Coronary artery (tissue), 2 donors: ENCODE measurements around the gene SLC15A4.
A peak's percentile ranks its signal among the peaks of the same experiment; 100 is the strongest.

Source experiments
- DNase-seq: peaks from one replicate; pipeline ENCODE4 v3.0.0-alpha.2; 2017; ENCODE audit warnings: low spot score
- H3K27ac ChIP-seq, 2 donors: fragments of 200-600 bp; sonication (generic); one replicate each; pipeline ENCODE4 v1.5.1; 2016 to 2019
- H3K4me3 ChIP-seq: fragments of 200-600 bp; sonication (generic); 2 replicates; pipeline ENCODE4 v1.5.1; 2016; ENCODE audit warnings: mild to moderate bottlenecking, moderate library complexity
- TF ChIP-seq, protein P1 (sequence below): fragments of 200-600 bp; sonication (generic); IDR thresholded peaks from one replicate; pipeline ENCODE4 v1.5.1; 2019; ENCODE audit warnings: antibody characterized with exemption

SLC15A4 gene

DNA sequence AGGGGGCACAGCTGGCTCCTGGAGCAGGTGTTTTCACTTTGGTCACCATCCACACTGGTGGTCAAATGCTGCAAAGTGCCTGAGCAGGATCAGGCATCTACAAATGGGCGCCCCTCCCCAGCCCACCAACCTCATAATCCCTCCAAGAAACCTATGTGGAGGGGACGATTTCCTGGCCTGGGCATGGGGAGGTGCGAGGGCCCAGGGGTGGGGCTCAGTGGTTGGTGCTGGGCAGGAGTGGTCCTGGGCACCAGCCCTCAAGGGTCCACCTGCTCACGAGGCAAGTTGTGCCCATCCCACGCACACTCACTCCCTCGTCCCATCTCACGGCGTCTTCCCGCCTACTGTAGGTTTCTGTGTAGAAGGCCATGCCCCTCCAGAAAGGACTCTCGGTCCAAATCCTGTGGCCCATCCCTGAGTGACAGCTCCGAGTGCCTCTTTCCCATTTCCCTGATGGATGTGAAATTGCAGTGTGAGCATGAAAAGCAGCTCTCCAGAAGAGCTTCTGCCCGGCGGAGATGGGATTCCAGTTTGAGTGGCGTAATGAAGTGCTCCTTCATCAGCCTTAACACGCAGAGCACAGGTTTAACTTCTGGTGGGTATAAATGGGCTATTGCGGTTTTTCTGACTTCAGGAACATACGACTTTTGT, 36.9 kb downstream of the SLC15A4 start:
- TF ChIP-seq, protein P1, sequence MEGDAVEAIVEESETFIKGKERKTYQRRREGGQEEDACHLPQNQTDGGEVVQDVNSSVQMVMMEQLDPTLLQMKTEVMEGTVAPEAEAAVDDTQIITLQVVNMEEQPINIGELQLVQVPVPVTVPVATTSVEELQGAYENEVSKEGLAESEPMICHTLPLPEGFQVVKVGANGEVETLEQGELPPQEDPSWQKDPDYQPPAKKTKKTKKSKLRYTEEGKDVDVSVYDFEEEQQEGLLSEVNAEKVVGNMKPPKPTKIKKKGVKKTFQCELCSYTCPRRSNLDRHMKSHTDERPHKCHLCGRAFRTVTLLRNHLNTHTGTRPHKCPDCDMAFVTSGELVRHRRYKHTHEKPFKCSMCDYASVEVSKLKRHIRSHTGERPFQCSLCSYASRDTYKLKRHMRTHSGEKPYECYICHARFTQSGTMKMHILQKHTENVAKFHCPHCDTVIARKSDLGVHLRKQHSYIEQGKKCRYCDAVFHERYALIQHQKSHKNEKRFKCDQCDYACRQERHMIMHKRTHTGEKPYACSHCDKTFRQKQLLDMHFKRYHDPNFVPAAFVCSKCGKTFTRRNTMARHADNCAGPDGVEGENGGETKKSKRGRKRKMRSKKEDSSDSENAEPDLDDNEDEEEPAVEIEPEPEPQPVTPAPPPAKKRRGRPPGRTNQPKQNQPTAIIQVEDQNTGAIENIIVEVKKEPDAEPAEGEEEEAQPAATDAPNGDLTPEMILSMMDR: no peak
- Histone ChIP-seq H3K27ac (no peak overlapping the region), H3K4me3 (no peak overlapping the region)
- DNase-seq: no peak

DNA sequence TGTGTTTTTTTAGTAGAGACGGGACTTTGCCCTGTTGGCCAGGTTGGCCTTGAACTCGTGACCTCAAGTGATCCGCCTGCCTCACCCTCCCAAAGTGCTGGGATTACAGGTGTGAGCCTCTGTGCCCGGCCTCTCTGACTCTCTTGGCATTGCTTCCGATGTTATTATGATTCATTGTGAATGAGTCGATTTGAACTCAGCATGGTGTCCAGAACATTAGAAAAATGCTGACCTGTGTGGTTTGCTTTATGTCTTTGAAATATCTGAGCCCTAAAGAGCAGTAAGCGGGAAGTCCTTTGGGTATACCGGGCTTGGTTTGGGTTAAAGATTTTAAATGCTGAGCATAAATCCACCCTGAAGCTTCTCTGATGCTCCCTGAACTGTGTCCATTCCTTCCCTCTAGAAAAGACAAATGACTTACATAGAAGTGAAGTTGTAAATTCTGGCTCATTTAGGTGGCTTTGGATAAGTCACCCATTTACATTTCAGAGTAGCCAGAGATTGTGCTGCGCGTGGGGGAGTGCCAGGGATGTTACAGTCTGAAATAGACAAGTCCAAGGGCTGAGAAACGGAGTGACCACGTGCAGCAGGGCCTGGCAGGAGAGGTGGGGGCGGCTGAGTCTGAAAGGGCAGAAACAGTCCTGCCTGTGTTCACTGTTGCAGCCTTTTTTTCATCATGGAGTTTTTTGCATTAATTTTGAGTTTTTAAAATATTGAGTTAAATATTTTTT, 39.6 kb downstream of the SLC15A4 start:
- no peak overlapping the region for H3K4me3 ChIP-seq
- DNase-seq: peak; percentile 29
- TF ChIP-seq, protein P1: no peak
- H3K27ac ChIP-seq: no peak overlapping the region

DNA sequence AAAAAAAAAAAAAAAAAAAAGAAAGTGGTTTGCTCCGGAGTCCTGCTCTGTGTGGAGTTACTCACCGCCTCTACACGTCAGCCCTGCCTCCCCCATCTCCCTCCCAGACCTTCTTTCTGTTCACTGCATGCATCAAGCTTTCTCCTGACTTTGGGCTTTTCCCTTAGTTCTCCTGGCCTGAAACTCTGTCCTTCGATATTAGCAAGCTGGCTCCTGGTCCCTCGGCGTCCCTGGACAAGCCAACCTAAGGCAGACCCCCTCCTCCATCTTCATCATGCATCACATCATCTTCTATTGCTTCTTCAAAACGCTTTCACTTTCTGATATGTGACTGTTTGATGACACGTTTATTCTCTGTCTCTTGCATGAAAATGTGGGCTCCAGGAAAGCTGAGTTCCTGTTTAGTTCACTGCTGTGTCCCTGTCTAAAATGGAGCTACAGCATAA, 40.6 kb downstream of the SLC15A4 start:
- TF ChIP-seq, protein P1: no peak
- Histone ChIP-seq H3K27ac (no peak overlapping the region), H3K4me3 (no peak overlapping the region)
- DNase-seq: peak; percentile 46

DNA sequence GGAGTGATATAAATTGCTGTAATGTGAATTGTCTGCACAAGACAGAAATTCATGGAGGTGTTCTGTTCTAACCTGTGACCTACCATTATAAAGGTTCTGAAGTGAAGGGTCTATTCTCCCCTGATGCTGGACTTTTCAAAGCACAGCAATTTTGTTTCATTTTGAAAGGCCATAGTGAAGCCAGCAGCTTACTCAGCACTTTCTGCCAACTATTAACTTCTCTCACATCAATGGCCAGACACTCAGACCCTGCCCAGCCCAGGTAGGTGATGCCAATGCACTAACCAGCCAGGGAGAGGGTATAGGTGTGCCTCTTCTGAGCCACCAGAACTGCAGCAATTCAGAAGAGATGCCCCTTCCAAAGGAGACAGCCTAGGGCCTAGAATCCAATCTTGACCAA, 43.9 kb downstream of the SLC15A4 start:
- TF ChIP-seq, protein P1: no peak
- no peak overlapping the region for H3K4me3 ChIP-seq
- no peak for DNase-seq
- H3K27ac ChIP-seq: no peak overlapping the region

DNA sequence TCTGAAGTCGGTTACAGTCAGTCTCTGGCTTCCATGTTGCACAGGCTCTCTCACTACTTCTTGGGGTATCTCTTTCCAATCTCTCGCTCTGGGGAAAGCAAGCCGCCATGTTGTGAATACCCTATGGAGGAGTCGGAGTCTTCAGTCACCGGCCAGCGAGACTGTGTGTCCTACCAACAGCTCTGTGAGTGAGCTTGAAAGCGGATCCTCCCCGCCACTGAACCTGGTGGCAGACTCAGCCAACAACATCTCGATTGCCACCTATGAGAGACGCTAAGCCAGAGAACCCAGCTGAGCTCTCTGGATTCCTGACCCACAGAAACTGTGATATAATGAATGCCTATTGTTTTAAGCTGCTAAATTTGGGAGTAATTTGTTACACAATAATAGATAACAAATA, 51.5 kb downstream of the SLC15A4 start:
- Histone ChIP-seq H3K4me3 (no peak overlapping the region), H3K27ac (no peak overlapping the region)
- TF ChIP-seq, protein P1: no peak
- DNase-seq: no peak

DNA sequence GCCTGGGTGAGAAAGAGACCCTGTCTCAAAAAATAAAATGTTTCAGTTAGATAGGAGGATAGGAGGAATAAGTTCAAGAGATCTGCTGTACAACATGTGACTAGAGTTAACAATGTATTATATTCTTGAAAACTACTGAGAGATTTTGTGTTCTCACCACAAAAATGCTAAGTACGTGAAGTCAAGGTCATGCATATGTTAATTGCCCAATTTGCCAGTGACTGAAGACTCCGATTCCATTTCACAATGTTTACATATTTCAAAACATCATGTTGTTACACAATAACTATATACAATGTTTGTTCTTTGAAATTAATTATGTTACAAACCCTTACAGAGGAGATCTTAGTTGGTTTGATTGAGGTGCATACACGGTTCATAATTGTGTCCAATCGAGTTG, 52.1 kb downstream of the SLC15A4 start:
- DNase-seq: no peak
- TF ChIP-seq, protein P1: no peak
- Histone ChIP-seq H3K4me3 (no peak overlapping the region), H3K27ac (no peak overlapping the region)

DNA sequence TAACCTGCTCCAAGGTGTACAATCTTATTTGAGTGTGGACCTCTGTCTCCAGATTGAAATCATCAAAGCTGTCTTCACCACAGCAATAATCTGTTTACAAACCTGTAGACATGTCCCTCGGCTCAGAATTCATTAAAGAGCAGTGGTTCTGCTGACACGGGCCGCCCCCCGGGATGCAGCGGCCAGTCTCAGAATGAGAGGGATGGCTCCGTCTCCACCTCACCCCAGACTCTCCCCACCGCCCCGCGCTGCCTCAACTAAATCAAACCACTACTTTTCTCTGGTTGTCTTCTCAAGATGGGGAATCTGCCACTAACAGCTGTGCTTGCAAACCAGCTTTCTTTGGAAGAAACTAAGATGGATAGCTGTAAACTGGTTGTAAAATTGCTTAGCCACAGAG, 56.2 kb downstream of the SLC15A4 start:
- no peak overlapping the region for H3K4me3 ChIP-seq
- TF ChIP-seq, protein P1: no peak
- H3K27ac ChIP-seq: no peak overlapping the region
- no peak for DNase-seq
